Activated T-cell treated with anti-CD3 and anti-CD28 coated beads, Interleukin-2, amount 50 U/mL, for 72 hours (primary cell): ENCODE results near the gene SLIT1. TPM values are rescaled to one million over a fixed set of nuclear protein-coding genes. Genes with fewer than 3 reads are reported as not detected.

ENCODE experiments used
- ATAC-seq, 2 donors: fragments of 150-1000 bp; cut with Tn5 transposase; replicated peaks in 1 of 2; 2 replicates each; pipeline ENCODE4 v1.10.0; 2021; ENCODE audit warnings: moderate library complexity in 2 of 2, mild to moderate bottlenecking in 1 of 2
- DNase-seq, 2 donors: peaks; one replicate each; pipeline ENCODE4 v3.0.0; 2021 to 2022; ENCODE audit warnings: mixed read lengths in 1 of 2
- H3K27ac Mint-ChIP-seq: one replicate; pipeline ENCODE4 v1.8.0; 2022; ENCODE audit warnings: mild to moderate bottlenecking, moderate library complexity, mixed read lengths
- H3K27me3 Mint-ChIP-seq: one replicate; pipeline ENCODE4 v1.8.0; 2022; ENCODE audit warnings: low read depth, mixed read lengths
- H3K36me3 Mint-ChIP-seq, 2 donors: one replicate each; pipeline ENCODE4 v1.8.0; 2022; ENCODE audit warnings: mixed read lengths in 2 of 2, mild to moderate bottlenecking in 1 of 2; ENCODE audit not compliant: insufficient read depth in 2 of 2
- H3K4me1 Mint-ChIP-seq: one replicate; pipeline ENCODE4 v1.8.0; 2022; ENCODE audit warnings: low read depth, mixed read lengths
- H3K4me3 Mint-ChIP-seq, 2 donors: one replicate each; pipeline ENCODE4 v1.8.0; 2022; ENCODE audit warnings: mild to moderate bottlenecking in 2 of 2, mixed read lengths in 2 of 2, moderate library complexity in 2 of 2
- H3K9me3 Mint-ChIP-seq, 2 donors: one replicate each; pipeline ENCODE4 v1.8.0; 2022; ENCODE audit warnings: mixed read lengths in 2 of 2
- total RNA-seq, 2 donors: library from RNA; stranded (reverse); gene quantifications; one replicate each; pipeline ENCODE4 v1.2.3, GENCODE V29; 2022

SLIT1 gene
- total RNA-seq, 2 donors from 2014 or later, result 0.65 to 1.3 TPM

- H3K4me3 Mint-ChIP-seq, result peak overlapping the region; percentile 70 to 83
- H3K4me1 Mint-ChIP-seq, result peaks cover 29% of the 10 kb centered on the region
- DNase-seq (peak in 1 of 2 donors; percentile 27), ATAC-seq (peak; percentile 88 to 89)
- no peaks in the 10 kb centered on the region for H3K9me3 Mint-ChIP-seq
- H3K36me3 Mint-ChIP-seq, result peaks cover 0 to 15% of the 10 kb centered on the region in 2 donors
- peak overlapping the region; percentile 96 for H3K27ac Mint-ChIP-seq
- H3K27me3 Mint-ChIP-seq, result no peaks in the 10 kb centered on the region
Measured at GRCh38 chr10:96978621-96979154, 207.1 kb downstream of the SLIT1 start.

- H3K27me3 Mint-ChIP-seq, result no peaks in the 10 kb centered on the region
- DNase-seq (no peak), ATAC-seq (no peak)
- no peaks in the 10 kb centered on the region for H3K9me3 Mint-ChIP-seq
- H3K27ac Mint-ChIP-seq, result no peak overlapping the region
- H3K36me3 Mint-ChIP-seq, result peaks cover 0 to 1% of the 10 kb centered on the region in 2 donors
- peaks cover 25% of the 10 kb centered on the region for H3K4me1 Mint-ChIP-seq
- no peak overlapping the region for H3K4me3 Mint-ChIP-seq
Measured at GRCh38 chr10:96975136-96975535, 210.6 kb downstream of the SLIT1 start.

GRCh38 chr10:96973809-96974747 is 211.7 kb downstream of the SLIT1 start:
- Mint-ChIP-seq H3K27ac (no peak overlapping the region), H3K4me1 (peaks cover 17% of the 10 kb centered on the region), H3K9me3 (no peaks in the 10 kb centered on the region), H3K4me3 (no peak overlapping the region), H3K36me3 (no peaks in the 10 kb centered on the region), H3K27me3 (no peaks in the 10 kb centered on the region)
- no peak for DNase-seq
- ATAC-seq, result no peak

GRCh38 chr10:96972264-96972663 is 213.5 kb downstream of the SLIT1 start:
- H3K4me3 Mint-ChIP-seq, result no peak overlapping the region
- H3K4me1 Mint-ChIP-seq, result no peaks in the 10 kb centered on the region
- no peak overlapping the region for H3K27ac Mint-ChIP-seq
- ATAC-seq (no peak), DNase-seq (no peak)
- no peaks in the 10 kb centered on the region for H3K36me3 Mint-ChIP-seq
- no peaks in the 10 kb centered on the region for H3K27me3 Mint-ChIP-seq
- no peaks in the 10 kb centered on the region for H3K9me3 Mint-ChIP-seq

- DNase-seq, result no peak
- no peaks in the 10 kb centered on the region for H3K27me3 Mint-ChIP-seq
- H3K36me3 Mint-ChIP-seq, result no peaks in the 10 kb centered on the region
- H3K9me3 Mint-ChIP-seq, result no peaks in the 10 kb centered on the region
- no peak overlapping the region for H3K4me3 Mint-ChIP-seq
- no peaks in the 10 kb centered on the region for H3K4me1 Mint-ChIP-seq
- H3K27ac Mint-ChIP-seq, result no peak overlapping the region
- no peak for ATAC-seq
Measured at GRCh38 chr10:96971324-96971723, 214.4 kb downstream of the SLIT1 start.

GRCh38 chr10:96968682-96969423 is 216.9 kb downstream of the SLIT1 start:
- H3K9me3 Mint-ChIP-seq, result no peaks in the 10 kb centered on the region
- H3K4me1 Mint-ChIP-seq, result no peaks in the 10 kb centered on the region
- no peak overlapping the region for H3K27ac Mint-ChIP-seq
- no peak overlapping the region for H3K4me3 Mint-ChIP-seq
- ATAC-seq (no peak), DNase-seq (no peak)
- no peaks in the 10 kb centered on the region for H3K27me3 Mint-ChIP-seq
- H3K36me3 Mint-ChIP-seq, result no peaks in the 10 kb centered on the region

- ATAC-seq (no peak), DNase-seq (no peak)
- Mint-ChIP-seq H3K27ac (no peak overlapping the region), H3K36me3 (no peaks in the 10 kb centered on the region), H3K9me3 (no peaks in the 10 kb centered on the region), H3K4me1 (no peaks in the 10 kb centered on the region), H3K27me3 (no peaks in the 10 kb centered on the region), H3K4me3 (no peak overlapping the region)
Measured at GRCh38 chr10:96967847-96968246, 217.9 kb downstream of the SLIT1 start.

GRCh38 chr10:96964131-96964530 is 221.6 kb downstream of the SLIT1 start:
- H3K4me3 Mint-ChIP-seq, result no peak overlapping the region
- H3K36me3 Mint-ChIP-seq, result no peaks in the 10 kb centered on the region
- DNase-seq (no peak), ATAC-seq (no peak)
- H3K27ac Mint-ChIP-seq, result no peak overlapping the region
- H3K9me3 Mint-ChIP-seq, result no peaks in the 10 kb centered on the region
- H3K27me3 Mint-ChIP-seq, result no peaks in the 10 kb centered on the region
- H3K4me1 Mint-ChIP-seq, result peaks cover 11% of the 10 kb centered on the region

- no peak for DNase-seq
- H3K4me1 Mint-ChIP-seq, result peaks cover 11% of the 10 kb centered on the region
Measured at GRCh38 chr10:96960872-96961271, 224.9 kb downstream of the SLIT1 start.

GRCh38 chr10:96959733-96960132 is 226.0 kb downstream of the SLIT1 start:
- Mint-ChIP-seq H3K36me3 (peaks cover 3 to 12% of the 10 kb centered on the region in 2 donors), H3K27ac (no peak overlapping the region), H3K9me3 (no peaks in the 10 kb centered on the region), H3K4me1 (peaks cover 11% of the 10 kb centered on the region), H3K4me3 (no peak overlapping the region), H3K27me3 (no peaks in the 10 kb centered on the region)
- ATAC-seq, result no peak
- no peak for DNase-seq

More at GRCh38 chr10:96960872-96961271, 224.9 kb downstream of the SLIT1 start:
- Mint-ChIP-seq H3K9me3 (no peaks in the 10 kb centered on the region), H3K4me3 (no peak overlapping the region), H3K36me3 (peaks cover 0 to 1% of the 10 kb centered on the region in 2 donors), H3K27me3 (no peaks in the 10 kb centered on the region), H3K27ac (peak overlapping the region; percentile 65)
- ATAC-seq, result no peak

GRCh38 chr10:96958071-96958470 is 227.7 kb downstream of the SLIT1 start:
- no peak overlapping the region for H3K27ac Mint-ChIP-seq
- ATAC-seq (no peak), DNase-seq (no peak)
- no peaks in the 10 kb centered on the region for H3K27me3 Mint-ChIP-seq
- H3K4me1 Mint-ChIP-seq, result peaks cover 11% of the 10 kb centered on the region
- peaks cover 3 to 18% of the 10 kb centered on the region in 2 donors for H3K36me3 Mint-ChIP-seq
- H3K4me3 Mint-ChIP-seq, result no peak overlapping the region
- H3K9me3 Mint-ChIP-seq, result no peaks in the 10 kb centered on the region

- Mint-ChIP-seq H3K27me3 (no peaks in the 10 kb centered on the region), H3K4me3 (no peak overlapping the region), H3K4me1 (peaks cover 8% of the 10 kb centered on the region), H3K27ac (no peak overlapping the region), H3K9me3 (no peaks in the 10 kb centered on the region), H3K36me3 (peaks cover 5 to 25% of the 10 kb centered on the region in 2 donors)
- no peak for DNase-seq
- no peak for ATAC-seq
Measured at GRCh38 chr10:96955794-96956193, 230.0 kb downstream of the SLIT1 start.

- no peaks in the 10 kb centered on the region for H3K27me3 Mint-ChIP-seq
- ATAC-seq (no peak), DNase-seq (no peak)
- H3K36me3 Mint-ChIP-seq, result peaks cover 5 to 25% of the 10 kb centered on the region in 2 donors
- H3K27ac Mint-ChIP-seq, result no peak overlapping the region
- peaks cover 10% of the 10 kb centered on the region for H3K4me1 Mint-ChIP-seq
- no peaks in the 10 kb centered on the region for H3K9me3 Mint-ChIP-seq
- H3K4me3 Mint-ChIP-seq, result no peak overlapping the region
Measured at GRCh38 chr10:96951954-96952353, 233.8 kb downstream of the SLIT1 start.
